H1 (cell line): ENCODE measurements around the gene BRICD5. TPM values are rescaled to one million over a fixed set of nuclear protein-coding genes. Genes with fewer than 3 reads are reported as not detected.

Experiments used
- CEBPB ChIP-seq: IDR thresholded peaks from 2 replicates; pipeline ENCODE4 v1.6.1; 2012; ENCODE audit warnings: low read depth, low read length
- HDAC2 ChIP-seq, 2 experiments: fragments of 300-600 bp in 1 of 2; sonication (generic) in 1 of 2; IDR thresholded peaks; 2 replicates each; pipeline ENCODE4 v1.6.1; 2011 to 2012; ENCODE audit warnings: low read depth in 2 of 2, low read length in 2 of 2, mild to moderate bottlenecking in 2 of 2, moderate library complexity in 2 of 2, borderline replicate concordance in 1 of 2, inconsistent platforms in 1 of 2
- PHF8 ChIP-seq: fragments of 200-600 bp; sonication (generic); conservative IDR thresholded peaks from 2 replicates; pipeline ENCODE4 v1.7.1; 2012; ENCODE audit warnings: low read depth, mild to moderate bottlenecking, inconsistent platforms, low read length, moderate library complexity
- polyA plus RNA-seq, 7 experiments: library from polyadenylated mRNA; depleted of rRNA in 3 of 7; stranded (reverse) in 5 of 7; unstranded in 2 of 7; fragments of >200 nt in 5 of 7; fragments of 200-250 nt in 2 of 7; gene quantifications; 1 replicate in 5 of 7; 2 replicates in 1 of 7; 4 replicates in 1 of 7; pipeline versions ENCODE4 v1.2.1 to v1.2.3, GENCODE V29; 2011 to 2013; ENCODE audit warnings: missing spikeins in 2 of 7, mixed read lengths in 2 of 7
- total RNA-seq: library from RNA; stranded (reverse); fragmentation: NEBNext Ultra II Directional; extraction: Animal tissue kit (Norgen Biotek cat#: 25700); gene quantifications from 2 replicates; pipeline ENCODE4 v1.2.1, GENCODE V29; 2021
- TF ChIP-seq, protein P1 (sequence below): fragments of 300-600 bp; sonication (generic); IDR thresholded peaks from 2 replicates; pipeline ENCODE4 v1.7.1; 2012; ENCODE audit warnings: low read length, moderate library complexity, mild to moderate bottlenecking, inconsistent platforms; ENCODE audit not compliant: insufficient replicate concordance
- TF ChIP-seq, protein P2 (sequence below): IDR thresholded peaks from 2 replicates; pipeline ENCODE4 v1.6.1; 2011; ENCODE audit warnings: low read depth, mild to moderate bottlenecking, low read length; ENCODE audit not compliant: insufficient read depth
- TF ChIP-seq, protein P3 (sequence below): IDR thresholded peaks from 2 replicates; pipeline ENCODE4 v1.6.1; 2011; ENCODE audit warnings: low read length, improper control_type of control experiment
- TF ChIP-seq, protein P4 (sequence below): IDR thresholded peaks from 2 replicates; pipeline ENCODE4 v1.6.1; 2012; ENCODE audit warnings: inconsistent platforms

Gene BRICD5
- total and polyA plus RNA-seq, 2 of the 8 experiments (the other 6 are each of a cell fraction or from before 2014, with no cell fraction given) = 8.5 to 14.2 TPM

DNA sequence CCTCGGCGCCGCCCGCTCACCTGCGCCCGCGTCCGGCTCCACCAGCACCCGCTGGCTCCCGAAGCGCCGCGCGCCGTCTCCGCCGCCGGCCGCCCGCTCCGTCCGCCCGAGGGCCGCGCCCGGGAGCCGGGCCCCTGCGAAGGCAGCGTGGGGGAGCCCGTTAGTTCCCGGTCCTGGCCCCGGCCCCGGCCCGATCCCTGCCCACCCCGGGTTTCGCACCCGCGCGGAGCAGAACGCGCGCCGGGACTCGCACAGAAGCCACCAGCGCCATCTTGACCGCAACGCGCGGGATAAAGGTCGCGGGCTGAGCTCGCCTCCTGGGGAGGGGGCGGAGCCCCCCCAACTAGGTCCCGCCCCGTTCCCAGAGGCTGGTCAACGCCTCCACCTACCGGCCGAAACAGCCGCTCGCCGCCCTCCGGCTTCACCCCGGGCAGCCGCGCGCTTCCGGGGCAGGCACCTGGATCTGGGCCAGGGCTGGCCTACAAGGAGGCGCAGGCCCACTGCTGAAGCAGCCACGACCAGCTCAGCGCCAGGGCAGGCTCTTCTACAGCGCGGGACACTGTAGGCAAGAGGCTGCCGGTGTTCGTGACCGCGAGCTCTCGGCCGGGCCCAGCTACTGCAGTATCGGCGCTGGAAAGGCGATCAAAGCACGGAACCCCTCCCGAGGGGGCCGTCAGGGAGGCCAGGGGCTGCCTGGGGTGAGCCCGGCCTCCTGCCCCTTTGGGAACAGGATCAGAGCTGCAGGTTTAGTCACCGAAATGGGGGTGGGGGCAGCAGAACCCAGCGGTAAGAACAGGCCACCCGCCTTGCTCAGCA, 40.8 kb upstream of the BRICD5 start, which contains the start of gene ECI1 (continued):
- TF ChIP-seq, protein P1, sequence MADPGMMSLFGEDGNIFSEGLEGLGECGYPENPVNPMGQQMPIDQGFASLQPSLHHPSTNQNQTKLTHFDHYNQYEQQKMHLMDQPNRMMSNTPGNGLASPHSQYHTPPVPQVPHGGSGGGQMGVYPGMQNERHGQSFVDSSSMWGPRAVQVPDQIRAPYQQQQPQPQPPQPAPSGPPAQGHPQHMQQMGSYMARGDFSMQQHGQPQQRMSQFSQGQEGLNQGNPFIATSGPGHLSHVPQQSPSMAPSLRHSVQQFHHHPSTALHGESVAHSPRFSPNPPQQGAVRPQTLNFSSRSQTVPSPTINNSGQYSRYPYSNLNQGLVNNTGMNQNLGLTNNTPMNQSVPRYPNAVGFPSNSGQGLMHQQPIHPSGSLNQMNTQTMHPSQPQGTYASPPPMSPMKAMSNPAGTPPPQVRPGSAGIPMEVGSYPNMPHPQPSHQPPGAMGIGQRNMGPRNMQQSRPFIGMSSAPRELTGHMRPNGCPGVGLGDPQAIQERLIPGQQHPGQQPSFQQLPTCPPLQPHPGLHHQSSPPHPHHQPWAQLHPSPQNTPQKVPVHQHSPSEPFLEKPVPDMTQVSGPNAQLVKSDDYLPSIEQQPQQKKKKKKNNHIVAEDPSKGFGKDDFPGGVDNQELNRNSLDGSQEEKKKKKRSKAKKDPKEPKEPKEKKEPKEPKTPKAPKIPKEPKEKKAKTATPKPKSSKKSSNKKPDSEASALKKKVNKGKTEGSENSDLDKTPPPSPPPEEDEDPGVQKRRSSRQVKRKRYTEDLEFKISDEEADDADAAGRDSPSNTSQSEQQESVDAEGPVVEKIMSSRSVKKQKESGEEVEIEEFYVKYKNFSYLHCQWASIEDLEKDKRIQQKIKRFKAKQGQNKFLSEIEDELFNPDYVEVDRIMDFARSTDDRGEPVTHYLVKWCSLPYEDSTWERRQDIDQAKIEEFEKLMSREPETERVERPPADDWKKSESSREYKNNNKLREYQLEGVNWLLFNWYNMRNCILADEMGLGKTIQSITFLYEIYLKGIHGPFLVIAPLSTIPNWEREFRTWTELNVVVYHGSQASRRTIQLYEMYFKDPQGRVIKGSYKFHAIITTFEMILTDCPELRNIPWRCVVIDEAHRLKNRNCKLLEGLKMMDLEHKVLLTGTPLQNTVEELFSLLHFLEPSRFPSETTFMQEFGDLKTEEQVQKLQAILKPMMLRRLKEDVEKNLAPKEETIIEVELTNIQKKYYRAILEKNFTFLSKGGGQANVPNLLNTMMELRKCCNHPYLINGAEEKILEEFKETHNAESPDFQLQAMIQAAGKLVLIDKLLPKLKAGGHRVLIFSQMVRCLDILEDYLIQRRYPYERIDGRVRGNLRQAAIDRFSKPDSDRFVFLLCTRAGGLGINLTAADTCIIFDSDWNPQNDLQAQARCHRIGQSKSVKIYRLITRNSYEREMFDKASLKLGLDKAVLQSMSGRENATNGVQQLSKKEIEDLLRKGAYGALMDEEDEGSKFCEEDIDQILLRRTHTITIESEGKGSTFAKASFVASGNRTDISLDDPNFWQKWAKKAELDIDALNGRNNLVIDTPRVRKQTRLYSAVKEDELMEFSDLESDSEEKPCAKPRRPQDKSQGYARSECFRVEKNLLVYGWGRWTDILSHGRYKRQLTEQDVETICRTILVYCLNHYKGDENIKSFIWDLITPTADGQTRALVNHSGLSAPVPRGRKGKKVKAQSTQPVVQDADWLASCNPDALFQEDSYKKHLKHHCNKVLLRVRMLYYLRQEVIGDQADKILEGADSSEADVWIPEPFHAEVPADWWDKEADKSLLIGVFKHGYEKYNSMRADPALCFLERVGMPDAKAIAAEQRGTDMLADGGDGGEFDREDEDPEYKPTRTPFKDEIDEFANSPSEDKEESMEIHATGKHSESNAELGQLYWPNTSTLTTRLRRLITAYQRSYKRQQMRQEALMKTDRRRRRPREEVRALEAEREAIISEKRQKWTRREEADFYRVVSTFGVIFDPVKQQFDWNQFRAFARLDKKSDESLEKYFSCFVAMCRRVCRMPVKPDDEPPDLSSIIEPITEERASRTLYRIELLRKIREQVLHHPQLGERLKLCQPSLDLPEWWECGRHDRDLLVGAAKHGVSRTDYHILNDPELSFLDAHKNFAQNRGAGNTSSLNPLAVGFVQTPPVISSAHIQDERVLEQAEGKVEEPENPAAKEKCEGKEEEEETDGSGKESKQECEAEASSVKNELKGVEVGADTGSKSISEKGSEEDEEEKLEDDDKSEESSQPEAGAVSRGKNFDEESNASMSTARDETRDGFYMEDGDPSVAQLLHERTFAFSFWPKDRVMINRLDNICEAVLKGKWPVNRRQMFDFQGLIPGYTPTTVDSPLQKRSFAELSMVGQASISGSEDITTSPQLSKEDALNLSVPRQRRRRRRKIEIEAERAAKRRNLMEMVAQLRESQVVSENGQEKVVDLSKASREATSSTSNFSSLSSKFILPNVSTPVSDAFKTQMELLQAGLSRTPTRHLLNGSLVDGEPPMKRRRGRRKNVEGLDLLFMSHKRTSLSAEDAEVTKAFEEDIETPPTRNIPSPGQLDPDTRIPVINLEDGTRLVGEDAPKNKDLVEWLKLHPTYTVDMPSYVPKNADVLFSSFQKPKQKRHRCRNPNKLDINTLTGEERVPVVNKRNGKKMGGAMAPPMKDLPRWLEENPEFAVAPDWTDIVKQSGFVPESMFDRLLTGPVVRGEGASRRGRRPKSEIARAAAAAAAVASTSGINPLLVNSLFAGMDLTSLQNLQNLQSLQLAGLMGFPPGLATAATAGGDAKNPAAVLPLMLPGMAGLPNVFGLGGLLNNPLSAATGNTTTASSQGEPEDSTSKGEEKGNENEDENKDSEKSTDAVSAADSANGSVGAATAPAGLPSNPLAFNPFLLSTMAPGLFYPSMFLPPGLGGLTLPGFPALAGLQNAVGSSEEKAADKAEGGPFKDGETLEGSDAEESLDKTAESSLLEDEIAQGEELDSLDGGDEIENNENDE = no peak
- TF ChIP-seq, protein P2, sequence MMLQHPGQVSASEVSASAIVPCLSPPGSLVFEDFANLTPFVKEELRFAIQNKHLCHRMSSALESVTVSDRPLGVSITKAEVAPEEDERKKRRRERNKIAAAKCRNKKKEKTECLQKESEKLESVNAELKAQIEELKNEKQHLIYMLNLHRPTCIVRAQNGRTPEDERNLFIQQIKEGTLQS = no peak
- TF ChIP-seq HDAC2 (IDR thresholded peaks at IDR 0.05; ENCODE audit: borderline replicate concordance in 1 of 2, low read depth in 2 of 2, low read length in 2 of 2) = 0 out of 4 replicates have a peak, but pooled peaks of 1 of the 2 experiments have one; percentile 53
- no peak for TF ChIP-seq CEBPB
- TF ChIP-seq, protein P3, sequence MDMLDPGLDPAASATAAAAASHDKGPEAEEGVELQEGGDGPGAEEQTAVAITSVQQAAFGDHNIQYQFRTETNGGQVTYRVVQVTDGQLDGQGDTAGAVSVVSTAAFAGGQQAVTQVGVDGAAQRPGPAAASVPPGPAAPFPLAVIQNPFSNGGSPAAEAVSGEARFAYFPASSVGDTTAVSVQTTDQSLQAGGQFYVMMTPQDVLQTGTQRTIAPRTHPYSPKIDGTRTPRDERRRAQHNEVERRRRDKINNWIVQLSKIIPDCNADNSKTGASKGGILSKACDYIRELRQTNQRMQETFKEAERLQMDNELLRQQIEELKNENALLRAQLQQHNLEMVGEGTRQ = no peak
- TF ChIP-seq PHF8 = peak; percentile 87
- TF ChIP-seq, protein P4, sequence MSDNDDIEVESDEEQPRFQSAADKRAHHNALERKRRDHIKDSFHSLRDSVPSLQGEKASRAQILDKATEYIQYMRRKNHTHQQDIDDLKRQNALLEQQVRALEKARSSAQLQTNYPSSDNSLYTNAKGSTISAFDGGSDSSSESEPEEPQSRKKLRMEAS = no peak; the same call in 1 of the 2 replicates
